DND-41 (cell line): ENCODE measurements around the gene MAIP1.

Source experiments
- EZH2 ChIP-seq: IDR thresholded peaks from 3 replicates; pipeline ENCODE4 v1.6.1; 2012; ENCODE audit warnings: borderline replicate concordance, low read depth, mild to moderate bottlenecking, moderate library complexity, low read length, inconsistent platforms; ENCODE audit not compliant: severe bottlenecking
- TF ChIP-seq, protein P1 (sequence below): IDR thresholded peaks from 2 replicates; pipeline ENCODE4 v1.5.1; 2012; ENCODE audit warnings: borderline replicate concordance, low read length, moderate library complexity, mild to moderate bottlenecking; ENCODE audit not compliant: poor library complexity, severe bottlenecking; ENCODE audit errors: extremely low read depth

- TF ChIP-seq, protein P1, sequence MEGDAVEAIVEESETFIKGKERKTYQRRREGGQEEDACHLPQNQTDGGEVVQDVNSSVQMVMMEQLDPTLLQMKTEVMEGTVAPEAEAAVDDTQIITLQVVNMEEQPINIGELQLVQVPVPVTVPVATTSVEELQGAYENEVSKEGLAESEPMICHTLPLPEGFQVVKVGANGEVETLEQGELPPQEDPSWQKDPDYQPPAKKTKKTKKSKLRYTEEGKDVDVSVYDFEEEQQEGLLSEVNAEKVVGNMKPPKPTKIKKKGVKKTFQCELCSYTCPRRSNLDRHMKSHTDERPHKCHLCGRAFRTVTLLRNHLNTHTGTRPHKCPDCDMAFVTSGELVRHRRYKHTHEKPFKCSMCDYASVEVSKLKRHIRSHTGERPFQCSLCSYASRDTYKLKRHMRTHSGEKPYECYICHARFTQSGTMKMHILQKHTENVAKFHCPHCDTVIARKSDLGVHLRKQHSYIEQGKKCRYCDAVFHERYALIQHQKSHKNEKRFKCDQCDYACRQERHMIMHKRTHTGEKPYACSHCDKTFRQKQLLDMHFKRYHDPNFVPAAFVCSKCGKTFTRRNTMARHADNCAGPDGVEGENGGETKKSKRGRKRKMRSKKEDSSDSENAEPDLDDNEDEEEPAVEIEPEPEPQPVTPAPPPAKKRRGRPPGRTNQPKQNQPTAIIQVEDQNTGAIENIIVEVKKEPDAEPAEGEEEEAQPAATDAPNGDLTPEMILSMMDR, result no peak
- no peak for TF ChIP-seq EZH2
Measured at GRCh38 chr2:199910338-199911051, 44.9 kb upstream of the MAIP1 start.
